Breast epithelium (tissue), 4 donors: ENCODE results near the gene FAM170B. TPM values are rescaled to one million over a fixed set of nuclear protein-coding genes. Genes with fewer than 3 reads are reported as not detected.

Experiments
- DNase-seq, 2 donors: peaks; one replicate each; pipeline ENCODE4 v3.0.0-alpha.2; 2019; ENCODE audit warnings: low spot score in 2 of 2
- H3K27ac ChIP-seq, 2 donors: fragments of 200-600 bp; sonication (generic) in 1 of 2; one replicate each; pipeline ENCODE4 v1.5.1; 2016 to 2019; ENCODE audit warnings: mild to moderate bottlenecking in 1 of 2
- H3K27me3 ChIP-seq, 2 donors: fragments of 200-600 bp; sonication (generic) in 1 of 2; one replicate each; pipeline versions ENCODE4 v1.5.1 to v1.6.0; 2017 to 2019; ENCODE audit warnings: control low read depth in 1 of 2, mild to moderate bottlenecking in 1 of 2
- H3K36me3 ChIP-seq: fragments of 200-600 bp; one replicate; pipeline ENCODE4 v1.5.1; 2019
- H3K4me1 ChIP-seq, 2 donors: fragments of 200-600 bp; sonication (generic); one replicate each; pipeline ENCODE4 v1.5.1; 2016 to 2019; ENCODE audit warnings: control low read depth in 1 of 2
- H3K4me3 ChIP-seq, 3 donors: fragments of 200-600 bp; sonication (generic); 1 replicate in 2 of 3; 2 replicates in 1 of 3; pipeline ENCODE4 v1.5.1; 2016 to 2019; ENCODE audit warnings: mild to moderate bottlenecking in 3 of 3, moderate library complexity in 2 of 3
- H3K9me3 ChIP-seq, 2 donors: fragments of 200-600 bp; sonication (generic) in 1 of 2; one replicate each; pipeline ENCODE4 v1.5.1; 2016 to 2019; ENCODE audit warnings: control low read depth in 1 of 2
- CTCF ChIP-seq, 3 donors: fragments of 450-650 bp; IDR thresholded peaks; one replicate each; pipeline ENCODE4 v1.5.1; 2016 to 2017; ENCODE audit warnings: antibody characterized with exemption in 3 of 3, mild to moderate bottlenecking in 3 of 3, moderate library complexity in 3 of 3
- POLR2A ChIP-seq: fragments of 450-650 bp; IDR thresholded peaks from one replicate; pipeline ENCODE4 v1.6.1; 2016; ENCODE audit warnings: antibody characterized with exemption, mild to moderate bottlenecking, moderate library complexity
- POLR2AphosphoS5 ChIP-seq, 3 donors: sonication (generic); formaldehyde crosslinking; IDR thresholded peaks; one replicate each; pipeline ENCODE4 v1.6.1; 2017; ENCODE audit warnings: antibody characterized with exemption in 3 of 3
- intact Hi-C: fragments of 100-400 bp; cut with DNase I; formaldehyde crosslinking; loops from one replicate; pipeline ENCODE4 v1.15.1; 2023; ENCODE audit warnings: low total_unique reads
- total RNA-seq, 3 donors: library from RNA; depleted of rRNA; stranded (reverse); fragments of >200 nt; gene quantifications; one replicate each; pipeline ENCODE4 v1.1.0, GENCODE V29; 2016

Gene FAM170B
- total RNA-seq, 3 donors from 2014 or later = not detected

DNA sequence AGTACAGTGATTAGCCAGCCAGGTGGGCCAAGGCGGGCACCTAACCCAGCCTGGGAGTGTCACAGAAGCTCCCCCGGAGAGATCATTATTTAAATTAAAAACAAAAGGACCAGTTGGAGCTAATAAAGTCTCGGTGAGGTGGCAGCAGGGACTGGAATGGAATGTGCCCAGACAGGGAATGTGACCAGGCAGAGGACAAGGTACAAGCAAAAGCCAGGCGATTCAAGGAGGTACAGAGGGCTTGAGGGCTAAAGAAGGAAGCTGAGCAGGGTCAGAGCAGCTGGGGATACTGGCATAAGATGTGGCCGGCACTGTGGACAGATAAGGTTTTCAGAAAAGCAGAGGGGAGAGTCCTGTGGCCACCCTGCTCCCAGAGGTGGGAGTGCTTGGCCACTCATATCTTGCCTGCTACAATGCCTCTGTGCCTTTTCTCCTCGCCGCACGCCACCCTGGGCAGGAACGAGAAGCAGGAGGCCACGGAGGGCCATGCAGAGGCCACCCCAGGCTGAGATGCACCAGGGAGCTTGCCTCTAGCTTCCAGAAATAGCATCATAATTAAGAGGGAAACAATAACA lies 41.2 kb upstream of the FAM170B start:
- H3K4me1 ChIP-seq = no peaks in the 10 kb centered on the region
- intact Hi-C loops = no loop called here

DNA sequence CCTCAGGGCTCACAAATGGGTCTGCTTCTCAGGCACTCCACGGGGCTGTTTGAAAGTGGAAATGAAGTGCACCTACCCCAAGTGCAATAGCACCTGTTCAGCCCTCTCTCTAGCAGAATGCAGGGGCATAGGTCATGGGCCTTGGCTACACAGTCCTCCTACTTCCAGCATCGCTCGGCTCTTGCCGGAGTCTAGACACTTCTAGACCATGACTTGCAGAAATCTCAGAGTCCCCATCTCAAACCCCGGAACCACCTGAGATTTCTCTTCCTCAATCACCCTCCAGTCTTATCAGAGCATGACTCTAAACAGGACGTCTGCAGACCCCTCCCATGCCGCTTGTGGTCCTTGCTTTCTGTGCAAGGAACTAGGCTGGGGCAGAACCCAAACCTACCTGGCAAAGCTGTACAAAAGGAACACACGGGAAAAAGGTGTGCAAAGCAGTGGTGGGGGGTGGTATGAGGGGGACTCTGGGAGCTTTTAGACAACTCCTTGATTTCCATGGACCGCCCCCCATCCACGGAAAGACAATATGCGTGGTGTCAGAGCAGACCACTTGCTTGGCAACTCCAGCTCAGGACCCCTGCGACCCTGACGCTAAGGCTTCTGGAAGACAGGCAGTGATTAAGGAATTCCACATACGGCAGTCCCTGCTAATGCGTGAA lies 40.6 kb upstream of the FAM170B start:
- intact Hi-C loops = no loop called here
- Histone ChIP-seq H3K4me1 (no peaks in the 10 kb centered on the region), H3K27me3 (no peaks in the 10 kb centered on the region), H3K27ac (no peak overlapping the region), H3K9me3 (no peaks in the 10 kb centered on the region), H3K4me3 (no peak overlapping the region), H3K36me3 (no peaks in the 10 kb centered on the region)
- TF ChIP-seq POLR2A = no peak
- TF ChIP-seq POLR2AphosphoS5 (IDR thresholded peaks at IDR 0.05) = no peak
- no peak for TF ChIP-seq CTCF (IDR thresholded peaks at IDR 0.05)
- DNase-seq = no peak

More for the DNA sequence above, 41.2 kb upstream of the FAM170B start:
- H3K27ac ChIP-seq = no peak overlapping the region
- TF ChIP-seq CTCF (IDR thresholded peaks at IDR 0.05) (no peak), POLR2AphosphoS5 (IDR thresholded peaks at IDR 0.05) (no peak), POLR2A (no peak)
- no peak for DNase-seq
- H3K4me3 ChIP-seq = no peak overlapping the region
- H3K36me3 ChIP-seq = no peaks in the 10 kb centered on the region
- H3K27me3 ChIP-seq = no peaks in the 10 kb centered on the region
- H3K9me3 ChIP-seq = no peaks in the 10 kb centered on the region

- Histone ChIP-seq H3K36me3 (no peaks in the 10 kb centered on the region), H3K9me3 (no peaks in the 10 kb centered on the region), H3K27me3 (no peaks in the 10 kb centered on the region), H3K27ac (no peak overlapping the region), H3K4me1 (no peaks in the 10 kb centered on the region), H3K4me3 (no peak overlapping the region)
- TF ChIP-seq POLR2A (no peak), CTCF (IDR thresholded peaks at IDR 0.05) (no peak), POLR2AphosphoS5 (IDR thresholded peaks at IDR 0.05) (no peak)
- DNase-seq = no peak
- intact Hi-C loops = no loop called here
Measured at GRCh38 chr10:49173853-49174252, 40.0 kb upstream of the FAM170B start.

DNA sequence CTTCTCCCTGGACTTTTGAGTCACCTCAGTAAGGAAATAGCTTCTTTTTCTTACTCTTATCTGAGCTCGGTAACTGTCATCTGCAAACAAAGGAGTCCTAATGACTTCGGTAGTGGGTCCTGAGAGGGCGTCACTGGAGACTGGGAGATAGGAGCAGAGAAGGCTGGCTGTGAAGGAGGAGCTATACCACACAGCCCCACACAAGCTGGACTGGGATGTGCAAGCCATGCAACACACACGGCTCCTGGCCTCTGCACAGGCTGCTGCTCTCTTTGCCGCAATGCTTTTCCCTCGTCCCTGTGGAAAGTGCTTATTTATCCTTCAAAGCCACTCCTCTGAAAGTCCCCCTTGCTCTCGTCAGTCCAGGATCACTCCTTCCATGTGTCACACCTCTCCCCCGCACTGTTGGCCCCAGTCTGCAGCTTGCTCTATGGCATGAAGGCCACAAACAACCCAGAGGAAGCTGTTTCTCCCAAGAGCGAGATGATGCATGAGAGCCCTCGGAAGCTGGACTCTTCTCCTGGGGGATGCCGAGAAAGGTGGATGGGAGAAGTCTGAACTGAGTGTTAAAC lies 39.5 kb upstream of the FAM170B start:
- no peak overlapping the region for H3K4me3 ChIP-seq
- H3K4me1 ChIP-seq = no peaks in the 10 kb centered on the region
- no peak for DNase-seq
- H3K27me3 ChIP-seq = no peaks in the 10 kb centered on the region
- no peak overlapping the region for H3K27ac ChIP-seq
- no peaks in the 10 kb centered on the region for H3K36me3 ChIP-seq
- no peaks in the 10 kb centered on the region for H3K9me3 ChIP-seq
- TF ChIP-seq POLR2AphosphoS5 (IDR thresholded peaks at IDR 0.05) = no peak
- TF ChIP-seq POLR2A = no peak
- TF ChIP-seq CTCF (IDR thresholded peaks at IDR 0.05) = no peak
- intact Hi-C loops = no loop called here

GRCh38 chr10:49172777-49173132 lies 38.9 kb upstream of the FAM170B start:
- Histone ChIP-seq H3K4me1 (no peaks in the 10 kb centered on the region), H3K9me3 (no peaks in the 10 kb centered on the region), H3K4me3 (no peak overlapping the region), H3K27me3 (no peaks in the 10 kb centered on the region), H3K27ac (no peak overlapping the region), H3K36me3 (no peaks in the 10 kb centered on the region)
- intact Hi-C loops = no loop called here
- DNase-seq = no peak
- TF ChIP-seq POLR2AphosphoS5 (IDR thresholded peaks at IDR 0.05) (no peak), CTCF (IDR thresholded peaks at IDR 0.05) (no peak), POLR2A (no peak)
